GM23338 (cell line): ENCODE results near the gene C19orf25.

Experiments
- CTCF ChIP-seq, 2 experiments: fragments of 200-600 bp in 1 of 2; sonication (generic) in 1 of 2; conservative IDR thresholded peaks; 2 replicates each; pipeline versions ENCODE4 v1.5.1 to v1.6.1; 2016 to 2017; ENCODE audit warnings: antibody characterized with exemption in 2 of 2, low read depth in 2 of 2, mild to moderate bottlenecking in 2 of 2, moderate library complexity in 1 of 2
- JUNB ChIP-seq: IDR thresholded peaks from one replicate; pipeline ENCODE4 v1.6.1; 2016; ENCODE audit warnings: antibody characterized with exemption; ENCODE audit not compliant: unreplicated experiment
- POLR2AphosphoS5 ChIP-seq: IDR thresholded peaks from 2 replicates; pipeline ENCODE4 v1.6.1; 2016; ENCODE audit warnings: antibody characterized with exemption, low read depth

GRCh38 chr19:1525343-1525742 lies 46.3 kb upstream of the C19orf25 start:
- TF ChIP-seq CTCF (conservative IDR thresholded peaks at IDR 0.05; ENCODE audit: low read depth in 2 of 2) (peak in 1 of 2 experiments; percentile 33; a peak in 2 of 4 replicates), JUNB (no peak), POLR2AphosphoS5 (no peak)
